ENCODE data around the gene RAB4B. TPM values are rescaled to one million over a fixed set of nuclear protein-coding genes. Genes with fewer than 3 reads are reported as not detected.

RAB4B gene
- total and polyA plus RNA-seq, 2 of the 13 experiments (the other 11 are each of a cell fraction or from before 2014, with no cell fraction given): 3.3 to 5.4 TPM

- peak; percentile 48; the same call in 1 of the 2 replicates for TF ChIP-seq ZFY (CRISPR knock-in tag; IDR thresholded peaks at IDR 0.05)
- peak; percentile 30; the same call in 1 of the 2 replicates for TF ChIP-seq HIC2 (CRISPR knock-in tag; IDR thresholded peaks at IDR 0.05; ENCODE audit: low read depth)
- 0 out of 2 replicates have a peak, but pooled peaks have one; percentile 10 for TF ChIP-seq THAP9 (CRISPR knock-in tag; IDR thresholded peaks at IDR 0.05; ENCODE audit: borderline replicate concordance)
- TF ChIP-seq IKZF4 (CRISPR knock-in tag; IDR thresholded peaks at IDR 0.05; ENCODE audit: borderline replicate concordance, low read depth, not compliant biosample characterization): peak; percentile 35
- TF ChIP-seq FOXK2 (IDR thresholded peaks at IDR 0.05): peak; percentile 42; the same call in 1 of the 2 replicates
- TF ChIP-seq ZBTB33 (CRISPR knock-in tag; IDR thresholded peaks at IDR 0.05): peak; percentile 82
- TF ChIP-seq DBP (CRISPR knock-in tag; IDR thresholded peaks at IDR 0.05; ENCODE audit: not compliant biosample characterization): no peak
- peak; percentile 42; the same call in 1 of the 2 replicates for TF ChIP-seq SOX5 (CRISPR knock-in tag; IDR thresholded peaks at IDR 0.05; ENCODE audit: borderline replicate concordance)
- peak; percentile 16 for TF ChIP-seq ZNF883 (CRISPR knock-in tag; IDR thresholded peaks at IDR 0.05; ENCODE audit: not compliant biosample characterization)
- TF ChIP-seq ZFX (CRISPR knock-in tag; IDR thresholded peaks at IDR 0.05; ENCODE audit: low read depth): peak; percentile 37; the same call in 1 of the 2 replicates
- no peak for TF ChIP-seq ZNF460 (CRISPR knock-in tag; IDR thresholded peaks at IDR 0.05; ENCODE audit: borderline replicate concordance)
- 0 out of 2 replicates have a peak, but pooled peaks have one; percentile 7 for TF ChIP-seq SALL1 (CRISPR knock-in tag; IDR thresholded peaks at IDR 0.05)
- no peak for TF ChIP-seq ZFYVE20 (CRISPR knock-in tag; IDR thresholded peaks at IDR 0.05; ENCODE audit: borderline replicate concordance, low read depth)
- TF ChIP-seq DNMT1 (CRISPR knock-in tag; IDR thresholded peaks at IDR 0.05): no peak
- TF ChIP-seq SAP130 (CRISPR knock-in tag; IDR thresholded peaks at IDR 0.05; ENCODE audit: low read depth): peak; percentile 15; the same call in 1 of the 2 replicates
- TF ChIP-seq ZNF644 (CRISPR knock-in tag; IDR thresholded peaks at IDR 0.05; ENCODE audit: low read depth): 0 out of 2 replicates have a peak, but pooled peaks have one; percentile 47
- TF ChIP-seq HDAC1 (CRISPR knock-in tag; IDR thresholded peaks at IDR 0.05): peak; percentile 46
- TF ChIP-seq PATZ1 (CRISPR knock-in tag; IDR thresholded peaks at IDR 0.05): no peak
Observed at GRCh38 chr19:40803857-40804782, 26.1 kb downstream of the RAB4B start (continued).
